Adipose tissue (tissue), 3 donors: ENCODE data around the gene BBLN. TPM values are rescaled to one million over a fixed set of nuclear protein-coding genes. Genes with fewer than 3 reads are reported as not detected.
"Not testable (repeated sequence)": the region's sequence is repeated elsewhere in the genome, so short reads cannot be mapped to it uniquely, and the experiment has no call there.

Experiments
- H3K27ac ChIP-seq: one replicate; pipeline ENCODE4 v1.5.1; 2013; ENCODE audit warnings: low read depth, low read length
- WGBS, 3 donors: extraction: QIAGEN DNeasy Blood & Tissue Kit; methylation state at CpG; one replicate each; pipeline ENCODE4 v1.1.7; 2013; 5-methylcytosine and 5-hydroxymethylcytosine counted together
- polyA plus RNA-seq, 3 donors: library from polyadenylated mRNA; stranded (reverse); fragments of 200-250 nt; gene quantifications; one replicate each; pipeline ENCODE4 v1.2.3, GENCODE V29; 2013
- donor health status: healthy with polysubstance abuse.
- donor health status: Bipolar disorder and iron deficiency.
- donor health status: healthy.

The BBLN gene
- polyA plus RNA-seq, 3 donors: 74.5 to 110 (median 95.4) TPM

- no peak overlapping the region for H3K27ac ChIP-seq
- WGBS, 3 donors: 97 to 99% (median 98%) methylated on average over 11 of the region's 11 CpGs
These were observed 18.9 kb downstream of the BBLN start for GRCh38 chr9:128178806-128179431.

- 93 to 97% (median 95%) methylated on average over 8 of the region's 8 CpGs for WGBS, 3 donors
- no peak overlapping the region for H3K27ac ChIP-seq
These were observed 19.9 kb downstream of the BBLN start for GRCh38 chr9:128180001-128180400.

- no peak overlapping the region for H3K27ac ChIP-seq
- WGBS, 3 donors: 97 to 98% (median 98%) methylated on average over 8 of the region's 8 CpGs
These were observed 20.4 kb downstream of the BBLN start for GRCh38 chr9:128180447-128180846.

- not testable (repeated sequence) for H3K27ac ChIP-seq
These were observed 21.4 kb downstream of the BBLN start for GRCh38 chr9:128181480-128181879.

GRCh38 chr9:128182893-128183588 is 23.0 kb downstream of the BBLN start:
- WGBS, 3 donors: 91 to 93% (median 92%) methylated on average over 12 of the region's 12 CpGs

More at GRCh38 chr9:128181480-128181879, 21.4 kb downstream of the BBLN start:
- WGBS, 3 donors: 33 to 65% (median 44%) methylated on average over 9 to 12 of the region's 12 CpGs

GRCh38 chr9:128185979-128186965 is 26.2 kb downstream of the BBLN start:
- H3K27ac ChIP-seq: no peak overlapping the region
- WGBS, 3 donors: 90 to 97% (median 95%) methylated on average over 11 of the region's 11 CpGs

More at GRCh38 chr9:128182893-128183588, 23.0 kb downstream of the BBLN start:
- no peak overlapping the region for H3K27ac ChIP-seq

GRCh38 chr9:128187361-128187760 is 27.3 kb downstream of the BBLN start:
- WGBS, 3 donors: 91 to 99% (median 95%) methylated on average over 2 of the region's 2 CpGs
- H3K27ac ChIP-seq: no peak overlapping the region

GRCh38 chr9:128188209-128188608 is 28.1 kb downstream of the BBLN start:
- H3K27ac ChIP-seq: no peak overlapping the region
- WGBS, 3 donors: 86 to 88% (median 87%) methylated on average over 1 of the region's 1 CpG

- WGBS, 3 donors: 78 to 100% (median 91%) methylated on average over 2 of the region's 2 CpGs
- H3K27ac ChIP-seq: no peak overlapping the region
These were observed 29.9 kb downstream of the BBLN start for GRCh38 chr9:128190013-128190412.

- WGBS, 3 donors: 18 to 20% (median 19%) methylated on average over 32 of the region's 32 CpGs
These were observed 30.7 kb downstream of the BBLN start for GRCh38 chr9:128190516-128191405.

GRCh38 chr9:128191406-128192046 is 31.5 kb downstream of the BBLN start, which contains the start of gene CIZ1:
CIZ1 (minus strand) TSS chr9:128191572; CDS start chr9:128190857, 715 bp downstream.
- 0 to 1% (median 1%) methylated on average over 64 to 71 of the region's 71 CpGs for WGBS, 3 donors
- peak within 1 kb of the TSS; percentile 76 for H3K27ac ChIP-seq

More at GRCh38 chr9:128190516-128191405, 30.7 kb downstream of the BBLN start:
- peak overlapping the region; percentile 76 for H3K27ac ChIP-seq

- no peak overlapping the region for H3K27ac ChIP-seq
- WGBS, 3 donors: 11 to 17% (median 14%) methylated on average over 56 of the region's 56 CpGs
These were observed 32.7 kb downstream of the BBLN start for GRCh38 chr9:128192601-128193371.

GRCh38 chr9:128193469-128194096 is 33.5 kb downstream of the BBLN start:
- 81 to 85% (median 82%) methylated on average over 14 of the region's 14 CpGs for WGBS, 3 donors
- no peak overlapping the region for H3K27ac ChIP-seq

- WGBS, 3 donors: 86 to 88% (median 86%) methylated on average over 13 of the region's 13 CpGs
- H3K27ac ChIP-seq: no peak overlapping the region
These were observed 41.6 kb downstream of the BBLN start for GRCh38 chr9:128201441-128202369.

- H3K27ac ChIP-seq: no peak overlapping the region
- 16 to 24% (median 18%) methylated on average over 2 of the region's 2 CpGs for WGBS, 3 donors
These were observed 42.6 kb downstream of the BBLN start for GRCh38 chr9:128202648-128203023.
